Inflammatory macrophage (primary cell): ENCODE results near the gene ATRAID.

Source experiments
- DNase-seq, 2 donors: peaks; one replicate each; pipeline ENCODE4 v3.0.0-alpha.2; 2020 to 2022

The ATRAID gene

DNA sequence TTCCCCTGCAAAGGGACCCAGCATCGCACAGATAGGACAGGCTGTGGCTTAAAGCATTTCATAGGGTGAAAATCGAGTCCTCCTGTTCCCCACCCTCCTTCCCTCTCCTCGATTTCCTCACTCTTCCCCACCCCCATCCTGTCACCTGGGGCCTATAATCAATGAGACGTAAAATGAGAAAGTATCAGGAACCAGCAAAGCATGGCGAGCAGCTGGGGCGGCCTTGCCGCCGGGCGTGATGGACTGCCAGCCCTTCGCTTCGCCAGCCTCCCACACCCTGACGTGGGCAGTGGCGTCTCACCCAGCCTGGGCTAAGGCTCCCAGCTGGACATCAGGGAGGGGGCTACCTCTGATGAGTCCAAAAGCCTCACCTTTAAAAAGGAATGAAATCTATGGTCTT, 39.9 kb downstream of the ATRAID start:
- no peak for DNase-seq

GRCh38 chr2:27255187-27255586, 43.3 kb downstream of the ATRAID start:
- no peak for DNase-seq

DNA sequence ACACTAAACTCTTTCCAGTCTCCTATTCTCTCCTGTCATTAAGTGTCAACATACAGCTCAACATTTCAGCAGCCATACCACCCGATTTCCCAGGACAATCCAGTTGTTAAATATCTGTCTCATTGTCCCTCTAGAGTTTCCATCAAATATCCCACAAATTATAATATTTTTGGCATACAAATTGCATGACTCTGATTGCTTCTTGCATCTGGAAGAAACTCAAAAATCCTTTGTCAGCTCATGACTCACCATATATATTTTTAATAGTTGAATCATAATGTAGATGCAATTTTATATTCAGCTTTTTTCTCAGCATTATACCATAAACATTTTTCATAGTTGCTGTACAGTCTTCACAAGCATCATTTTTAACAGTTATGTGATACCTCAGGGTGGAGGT, 43.8 kb downstream of the ATRAID start:
- DNase-seq, result no peak

GRCh38 chr2:27256855-27257454, 45.1 kb downstream of the ATRAID start:
- no peak for DNase-seq

DNA sequence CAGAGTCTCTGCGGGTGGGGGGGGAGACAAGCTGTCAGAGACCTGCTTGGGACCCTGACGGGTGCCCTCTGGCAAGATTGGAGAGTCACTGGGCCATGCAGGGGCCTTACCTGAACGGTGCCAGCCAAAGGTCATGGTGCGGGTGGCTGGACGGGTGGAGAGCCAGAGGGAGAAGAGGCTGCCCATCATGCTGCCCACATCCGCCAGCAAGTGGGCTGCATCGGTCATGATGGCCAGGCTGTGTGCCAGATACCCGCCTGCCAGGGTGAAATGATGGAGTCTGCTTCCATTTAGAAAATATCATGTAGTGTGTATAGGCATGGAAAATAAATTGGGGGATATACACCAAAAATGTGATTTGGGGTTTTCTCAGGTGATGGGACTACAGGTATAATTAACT, 46.2 kb downstream of the ATRAID start:
- no peak for DNase-seq

GRCh38 chr2:27261241-27261925, 49.5 kb downstream of the ATRAID start:
- DNase-seq, result no peak

DNA sequence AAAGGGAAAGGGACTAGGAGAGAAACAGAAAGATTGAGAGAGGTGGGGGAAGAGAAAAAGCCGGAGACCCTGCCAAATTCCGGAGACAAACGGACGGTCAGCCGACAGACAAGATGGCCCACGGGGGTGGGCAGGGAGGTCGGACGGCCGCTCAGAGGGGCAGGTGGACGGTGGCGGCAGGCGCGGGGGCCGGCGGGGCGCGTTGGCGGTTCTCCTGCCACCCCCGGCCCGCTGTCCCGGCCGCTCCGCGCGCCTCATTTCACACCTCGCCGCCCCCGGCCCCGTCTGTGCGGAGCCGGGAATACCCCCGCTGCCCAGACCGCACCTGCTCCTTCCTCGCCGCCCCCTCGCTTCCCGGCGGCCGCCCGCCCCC, 50.1 kb downstream of the ATRAID start:
- no peak for DNase-seq

DNA sequence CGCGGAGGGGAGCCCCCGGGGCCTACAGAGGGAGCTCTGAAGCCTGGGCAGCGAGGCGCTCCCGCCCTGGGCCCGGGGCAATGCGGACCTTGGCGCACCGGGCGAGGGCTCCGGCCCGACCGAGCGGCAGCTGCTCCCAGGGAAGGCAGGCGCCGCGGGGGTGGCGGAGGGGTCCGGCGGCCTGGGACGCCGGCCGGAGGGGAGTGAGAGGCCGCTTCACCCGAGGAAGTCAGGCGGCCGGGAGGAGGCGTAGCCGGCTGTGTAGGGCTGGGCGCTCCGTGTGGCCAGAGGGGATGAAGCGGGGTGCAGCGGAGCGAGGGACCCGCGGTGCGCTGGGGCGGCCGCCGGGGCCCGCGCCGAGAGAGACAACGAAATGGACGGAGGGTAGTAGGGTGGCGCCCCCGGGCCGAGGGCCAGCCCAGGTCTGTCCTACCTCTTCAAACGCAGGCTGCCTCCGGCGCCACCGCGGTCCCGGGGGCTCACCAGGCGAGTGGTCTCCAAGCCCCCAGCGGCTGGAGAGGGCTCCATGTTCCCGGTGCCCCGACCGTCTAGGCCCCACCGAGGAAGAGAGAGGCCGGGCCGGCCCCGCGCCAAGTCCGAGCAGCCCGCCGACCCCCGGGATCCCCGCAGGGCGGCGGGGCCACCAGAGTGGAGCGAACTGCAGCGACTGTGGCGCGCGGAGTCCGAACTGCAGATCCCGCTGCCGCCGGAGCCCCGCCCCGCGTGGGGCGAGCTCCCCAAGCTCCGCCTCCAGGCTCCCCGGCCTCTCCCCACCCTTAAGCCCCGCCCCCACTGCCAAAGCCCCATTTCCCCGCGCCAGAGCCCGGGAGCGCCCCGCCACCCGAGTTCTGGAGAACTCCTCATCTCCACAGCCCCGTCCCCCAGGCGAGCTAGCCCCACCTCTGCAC, 50.8 kb downstream of the ATRAID start, which contains the start of gene SLC30A3:
Gene SLC30A3 (minus strand): TSS at position 669 of the 908 bp plus-strand sequence. CDS start 141 bp downstream, at position 528.
- DNase-seq, result peak; percentile 48 to 76

- DNase-seq, result no peak
Measured at GRCh38 chr2:27263287-27264252, 51.7 kb downstream of the ATRAID start.

GRCh38 chr2:27264253-27264752, 52.5 kb downstream of the ATRAID start:
- no peak for DNase-seq

- peak; percentile 29 to 34 for DNase-seq
Measured at GRCh38 chr2:27264753-27265535, 53.1 kb downstream of the ATRAID start.

DNA sequence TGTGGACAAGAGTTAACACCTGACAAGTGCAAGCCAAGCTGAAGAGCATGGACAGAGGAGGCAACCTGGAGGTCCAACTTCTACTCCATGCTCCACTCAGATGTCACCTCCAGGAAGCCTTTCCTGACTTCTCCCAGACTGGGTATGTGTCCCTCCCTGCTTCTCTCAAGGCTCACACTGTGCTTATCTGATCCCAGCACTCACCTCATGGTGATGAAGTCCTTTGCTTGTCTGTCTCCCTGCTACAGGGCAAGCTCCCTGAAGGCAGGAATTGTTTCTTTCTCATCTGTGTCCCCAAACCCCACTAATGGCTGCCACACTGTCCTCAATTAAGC, 53.7 kb downstream of the ATRAID start:
- no peak for DNase-seq
